Progenitor cell of endocrine pancreas (in vitro differentiated cells): ENCODE measurements around the gene OR2S2. TPM values are rescaled to one million over a fixed set of nuclear protein-coding genes. Genes with fewer than 3 reads are reported as not detected.

Source experiments
- DNase-seq: peaks from one replicate; pipeline ENCODE4 v3.0.0; 2021; ENCODE audit warnings: low spot score; ENCODE audit not compliant: unreplicated experiment
- H3K27ac Mint-ChIP-seq: 2 replicates; pipeline ENCODE4 v1.8.0; 2021; ENCODE audit warnings: mild to moderate bottlenecking, moderate library complexity, mixed read lengths
- H3K27me3 Mint-ChIP-seq: 2 replicates; pipeline ENCODE4 v1.8.0; 2021; ENCODE audit warnings: mixed read lengths
- H3K36me3 Mint-ChIP-seq: 2 replicates; pipeline ENCODE4 v1.8.0; 2022; ENCODE audit warnings: mixed read lengths; ENCODE audit not compliant: insufficient read depth
- H3K4me1 Mint-ChIP-seq: 2 replicates; pipeline ENCODE4 v1.8.0; 2021; ENCODE audit warnings: low read depth, mixed read lengths
- H3K4me3 Mint-ChIP-seq: 2 replicates; pipeline ENCODE4 v1.8.0; 2021; ENCODE audit warnings: low read depth, mild to moderate bottlenecking, moderate library complexity, mixed read lengths
- H3K9me3 Mint-ChIP-seq: 2 replicates; pipeline ENCODE4 v1.8.0; 2021; ENCODE audit warnings: low read depth, mixed read lengths
- total RNA-seq: library from RNA; stranded (reverse); gene quantifications from 2 replicates; pipeline ENCODE4 v1.2.1, GENCODE V29; 2021
- TF ChIP-seq, protein P1 (sequence below): fragments of 200-600 bp; sonication (generic); IDR thresholded peaks from one replicate; pipeline ENCODE4 v1.5.0; 2021; ENCODE audit warnings: antibody characterized with exemption, mild to moderate bottlenecking; ENCODE audit not compliant: unreplicated experiment

OR2S2 gene
- total RNA-seq, 1 donor from 2014 or later = not detected

DNA sequence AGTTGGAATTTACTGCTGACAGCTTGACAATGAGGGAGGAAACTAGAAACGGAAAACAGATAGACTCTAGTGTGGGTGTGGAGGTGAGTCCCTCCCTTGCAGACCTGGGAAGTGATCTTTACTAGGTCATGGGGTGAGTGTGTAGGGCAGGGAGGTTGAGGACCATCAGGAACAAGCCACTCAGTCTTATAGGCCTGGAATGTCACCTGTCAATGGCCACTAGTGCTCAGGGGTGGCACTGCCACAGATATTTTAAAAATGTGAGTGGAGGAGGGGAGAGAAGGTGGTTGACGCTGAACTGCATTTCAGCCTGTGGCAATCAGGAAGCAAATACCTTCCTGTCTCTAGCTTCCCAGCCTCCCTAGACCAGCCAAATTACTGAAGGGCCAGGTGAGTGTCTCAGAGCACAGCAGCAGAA lies 9.0 kb downstream of the OR2S2 start:
- DNase-seq = no peak
- Mint-ChIP-seq H3K36me3 (no peaks in the 10 kb centered on the region), H3K4me1 (peaks cover 2% of the 10 kb centered on the region), H3K27ac (no peak overlapping the region), H3K4me3 (no peak overlapping the region), H3K9me3 (peaks cover 4% of the 10 kb centered on the region), H3K27me3 (peaks cover 21% of the 10 kb centered on the region)
- TF ChIP-seq, protein P1, sequence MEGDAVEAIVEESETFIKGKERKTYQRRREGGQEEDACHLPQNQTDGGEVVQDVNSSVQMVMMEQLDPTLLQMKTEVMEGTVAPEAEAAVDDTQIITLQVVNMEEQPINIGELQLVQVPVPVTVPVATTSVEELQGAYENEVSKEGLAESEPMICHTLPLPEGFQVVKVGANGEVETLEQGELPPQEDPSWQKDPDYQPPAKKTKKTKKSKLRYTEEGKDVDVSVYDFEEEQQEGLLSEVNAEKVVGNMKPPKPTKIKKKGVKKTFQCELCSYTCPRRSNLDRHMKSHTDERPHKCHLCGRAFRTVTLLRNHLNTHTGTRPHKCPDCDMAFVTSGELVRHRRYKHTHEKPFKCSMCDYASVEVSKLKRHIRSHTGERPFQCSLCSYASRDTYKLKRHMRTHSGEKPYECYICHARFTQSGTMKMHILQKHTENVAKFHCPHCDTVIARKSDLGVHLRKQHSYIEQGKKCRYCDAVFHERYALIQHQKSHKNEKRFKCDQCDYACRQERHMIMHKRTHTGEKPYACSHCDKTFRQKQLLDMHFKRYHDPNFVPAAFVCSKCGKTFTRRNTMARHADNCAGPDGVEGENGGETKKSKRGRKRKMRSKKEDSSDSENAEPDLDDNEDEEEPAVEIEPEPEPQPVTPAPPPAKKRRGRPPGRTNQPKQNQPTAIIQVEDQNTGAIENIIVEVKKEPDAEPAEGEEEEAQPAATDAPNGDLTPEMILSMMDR = no peak

DNA sequence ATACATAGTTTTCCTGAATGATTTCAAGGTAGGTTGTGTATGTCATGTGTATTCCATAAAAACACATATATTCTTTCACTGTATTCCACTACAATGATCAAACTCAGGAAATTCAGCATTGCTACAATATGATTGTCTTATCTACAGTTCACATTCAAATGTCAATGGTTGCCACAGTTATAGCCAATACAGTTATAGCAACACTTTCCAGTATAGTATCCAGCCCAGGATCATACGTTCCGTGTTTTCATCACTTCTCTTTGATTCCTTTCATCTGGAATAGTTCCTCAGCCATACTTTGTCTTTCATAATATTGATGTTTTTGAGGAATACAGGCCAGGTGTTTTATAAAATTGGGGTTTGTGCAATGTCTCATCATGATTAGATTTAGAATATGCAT lies 9.5 kb downstream of the OR2S2 start:
- H3K4me3 Mint-ChIP-seq = no peak overlapping the region
- H3K27me3 Mint-ChIP-seq = peaks cover 21% of the 10 kb centered on the region
- TF ChIP-seq, protein P1 = no peak
- H3K9me3 Mint-ChIP-seq = peaks cover 4% of the 10 kb centered on the region
- DNase-seq = no peak
- no peaks in the 10 kb centered on the region for H3K36me3 Mint-ChIP-seq
- no peak overlapping the region for H3K27ac Mint-ChIP-seq
- peaks cover 2% of the 10 kb centered on the region for H3K4me1 Mint-ChIP-seq

DNA sequence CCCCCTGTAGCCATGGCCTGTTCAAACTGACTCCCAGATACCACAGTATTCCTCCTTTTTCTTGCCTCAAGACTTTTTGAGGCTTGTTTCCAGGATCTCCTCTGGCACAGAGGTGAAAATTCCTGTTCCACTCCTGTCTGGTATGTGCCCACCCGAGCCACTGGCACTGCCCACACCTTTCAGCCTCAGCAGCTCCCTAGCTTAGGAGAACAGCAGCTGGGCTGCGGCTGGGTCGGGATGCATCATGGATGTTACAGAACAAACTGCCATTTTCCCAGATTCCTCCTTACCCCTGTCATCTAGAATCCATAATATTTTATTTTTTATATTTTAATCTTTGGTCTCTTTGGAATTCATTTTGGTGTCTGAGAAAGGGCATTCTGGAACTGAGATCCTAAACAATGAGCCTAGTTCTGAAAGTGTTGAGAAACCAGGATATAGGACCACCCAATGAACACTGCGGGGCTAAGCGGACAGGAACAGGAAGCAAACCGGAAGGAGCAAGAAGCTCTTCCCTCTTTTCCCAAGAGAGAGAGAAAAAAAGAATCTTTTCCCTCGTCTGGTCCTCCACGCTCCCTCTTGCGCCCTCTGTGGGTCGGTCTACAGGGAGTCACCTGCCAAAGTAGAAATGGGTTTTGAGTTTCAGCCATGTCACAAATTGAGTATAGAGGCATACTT lies 12.5 kb downstream of the OR2S2 start:
- H3K9me3 Mint-ChIP-seq = peaks cover 4% of the 10 kb centered on the region
- H3K36me3 Mint-ChIP-seq = no peaks in the 10 kb centered on the region
- TF ChIP-seq, protein P1 = peak; percentile 78
- peaks cover 30% of the 10 kb centered on the region for H3K27me3 Mint-ChIP-seq
- no peak overlapping the region for H3K27ac Mint-ChIP-seq
- H3K4me1 Mint-ChIP-seq = peaks cover 2% of the 10 kb centered on the region
- peak; percentile 52 for DNase-seq
- H3K4me3 Mint-ChIP-seq = peak overlapping the region; percentile 45

DNA sequence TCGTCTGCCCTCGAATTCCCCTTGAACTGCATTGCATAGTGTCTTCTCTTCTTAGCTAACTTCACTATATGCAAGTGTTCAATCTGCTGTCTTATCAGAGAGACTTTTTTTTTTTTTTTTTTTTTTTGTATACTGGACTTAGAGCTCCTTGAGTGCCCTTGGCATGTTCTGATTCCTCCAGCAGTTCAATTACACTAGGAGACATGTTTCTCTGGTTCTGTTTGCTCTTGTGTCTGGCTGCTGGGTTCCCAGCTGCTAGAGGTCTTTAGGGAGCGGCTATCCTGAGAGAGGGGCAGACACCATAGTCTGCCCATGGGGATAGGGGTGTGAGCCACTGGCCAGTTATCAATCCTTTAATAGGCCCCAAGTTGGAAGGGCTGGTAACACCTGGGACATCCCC lies 13.1 kb downstream of the OR2S2 start:
- TF ChIP-seq, protein P1 = no peak
- no peak for DNase-seq
- Mint-ChIP-seq H3K4me1 (peaks cover 2% of the 10 kb centered on the region), H3K36me3 (no peaks in the 10 kb centered on the region), H3K4me3 (no peak overlapping the region), H3K27ac (no peak overlapping the region), H3K27me3 (peaks cover 32% of the 10 kb centered on the region), H3K9me3 (peaks cover 4% of the 10 kb centered on the region)

DNA sequence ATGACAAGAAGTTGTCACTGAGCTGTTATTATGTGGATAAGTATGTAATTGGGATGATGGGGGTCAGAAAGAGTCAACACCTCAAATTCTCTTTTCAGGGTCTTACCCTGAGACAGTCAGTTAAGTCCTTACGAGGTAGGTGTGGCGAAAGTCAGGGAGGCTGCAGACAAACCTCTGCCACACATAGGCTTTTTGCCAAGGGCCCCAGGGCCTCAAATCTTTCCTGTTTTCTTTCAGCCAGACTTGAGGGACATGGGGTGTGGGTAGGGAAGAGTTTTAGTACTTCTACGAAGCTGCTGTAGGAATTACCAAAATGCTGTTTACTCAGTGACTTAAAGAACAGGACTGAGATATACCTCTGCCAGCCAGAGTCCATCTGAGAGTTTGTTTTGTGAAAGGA lies 13.8 kb downstream of the OR2S2 start:
- Mint-ChIP-seq H3K4me1 (peaks cover 2% of the 10 kb centered on the region), H3K36me3 (no peaks in the 10 kb centered on the region), H3K4me3 (no peak overlapping the region), H3K27ac (no peak overlapping the region), H3K27me3 (peaks cover 34% of the 10 kb centered on the region), H3K9me3 (peaks cover 4% of the 10 kb centered on the region)
- TF ChIP-seq, protein P1 = no peak
- DNase-seq = no peak
